Thoracic aorta (tissue), 2 donors: ENCODE results near the gene HEATR3. TPM values are rescaled to one million over a fixed set of nuclear protein-coding genes. Genes with fewer than 3 reads are reported as not detected.
"Not testable (repeated sequence)": the region's sequence is repeated elsewhere in the genome, so short reads cannot be mapped to it uniquely, and the experiment has no call there.

Source experiments
- ATAC-seq: fragments of 150-250 bp; one replicate; pipeline ENCODE4 v1.8.0; 2017; ENCODE audit warnings: low read depth; ENCODE audit not compliant: insufficient number of reproducible peaks, low FRiP score
- DNase-seq: peaks from one replicate; pipeline ENCODE4 v3.0.0-alpha.2; 2020; ENCODE audit warnings: low spot score
- H3K27ac ChIP-seq, 2 donors: fragments of 200-600 bp; sonication (generic); 1 replicate in 1 of 2; 2 replicates in 1 of 2; pipeline ENCODE4 v1.5.1; 2016; ENCODE audit warnings: mild to moderate bottlenecking in 2 of 2, moderate library complexity in 2 of 2
- H3K27me3 ChIP-seq: fragments of 200-600 bp; sonication (generic); replicated peaks from 2 replicates; pipeline ENCODE4 v1.6.0; 2016; ENCODE audit warnings: mild to moderate bottlenecking; ENCODE audit not compliant: insufficient read depth
- H3K36me3 ChIP-seq: fragments of 200-600 bp; sonication (generic); one replicate; pipeline ENCODE4 v1.5.1; 2016
- H3K4me1 ChIP-seq, 2 donors: fragments of 200-600 bp; sonication (generic); 1 replicate in 1 of 2; 2 replicates in 1 of 2; pipeline versions ENCODE4 v1.5.1 to v1.6.0; 2016; ENCODE audit warnings: low read depth in 2 of 2, mild to moderate bottlenecking in 1 of 2; ENCODE audit not compliant: control insufficient read depth in 1 of 2
- H3K4me3 ChIP-seq: fragments of 200-600 bp; sonication (generic); 2 replicates; pipeline ENCODE4 v1.5.1; 2016; ENCODE audit warnings: mild to moderate bottlenecking
- H3K9me3 ChIP-seq: fragments of 200-600 bp; sonication (generic); 2 replicates; pipeline ENCODE4 v1.5.1; 2016
- CTCF ChIP-seq: fragments of 200-600 bp; sonication (generic); IDR thresholded peaks from one replicate; pipeline ENCODE4 v1.5.1; 2019; ENCODE audit warnings: antibody characterized with exemption
- total RNA-seq, 2 donors: library from RNA; depleted of rRNA; stranded (reverse); fragments of >200 nt; gene quantifications; one replicate each; pipeline versions ENCODE4 v1.1.0 to v1.2.3, GENCODE V29; 2016

HEATR3 gene
- total RNA-seq, 2 donors from 2014 or later: 23.4 to 30.8 TPM

GRCh38 chr16:50126183-50126582, 60.4 kb downstream of the HEATR3 start:
- Histone ChIP-seq H3K9me3 (no peaks in the 10 kb centered on the region), H3K4me1 (no peaks in the 10 kb centered on the region), H3K27ac (no peak overlapping the region), H3K27me3 (no peaks in the 10 kb centered on the region), H3K4me3 (no peak overlapping the region), H3K36me3 (no peaks in the 10 kb centered on the region)
- ATAC-seq (no peak), DNase-seq (no peak)
- no peak for TF ChIP-seq CTCF

GRCh38 chr16:50132571-50132970, 66.8 kb downstream of the HEATR3 start:
- ATAC-seq, H3K9me3 ChIP-seq: not testable (repeated sequence)

GRCh38 chr16:50133214-50133613, 67.4 kb downstream of the HEATR3 start:
- Histone ChIP-seq H3K27me3 (no peaks in the 10 kb centered on the region), H3K9me3 (no peaks in the 10 kb centered on the region), H3K27ac (no peak overlapping the region), H3K4me1 (no peaks in the 10 kb centered on the region), H3K4me3 (no peak overlapping the region), H3K36me3 (no peaks in the 10 kb centered on the region)
- TF ChIP-seq CTCF: no peak
- DNase-seq (no peak), ATAC-seq (no peak)

More at GRCh38 chr16:50132571-50132970, 66.8 kb downstream of the HEATR3 start:
- not testable (repeated sequence) for H3K4me3 ChIP-seq, H3K27ac ChIP-seq, DNase-seq, H3K36me3 ChIP-seq, H3K27me3 ChIP-seq, H3K4me1 ChIP-seq

- H3K9me3 ChIP-seq: no peaks in the 10 kb centered on the region
- TF ChIP-seq CTCF: no peak
- DNase-seq (no peak), ATAC-seq (no peak)
- no peak overlapping the region for H3K4me3 ChIP-seq
- no peaks in the 10 kb centered on the region for H3K36me3 ChIP-seq
- H3K27ac ChIP-seq: no peak overlapping the region
- H3K4me1 ChIP-seq: no peaks in the 10 kb centered on the region
- H3K27me3 ChIP-seq: no peaks in the 10 kb centered on the region
Measured at GRCh38 chr16:50136399-50136798, 70.6 kb downstream of the HEATR3 start.

- Histone ChIP-seq H3K27ac (no peak overlapping the region), H3K4me3 (no peak overlapping the region), H3K36me3 (no peaks in the 10 kb centered on the region), H3K27me3 (no peaks in the 10 kb centered on the region), H3K9me3 (no peaks in the 10 kb centered on the region), H3K4me1 (no peaks in the 10 kb centered on the region)
- ATAC-seq (no peak), DNase-seq (no peak)
- TF ChIP-seq CTCF: no peak
Measured at GRCh38 chr16:50137268-50137667, 71.5 kb downstream of the HEATR3 start.

GRCh38 chr16:50139580-50139979, 73.8 kb downstream of the HEATR3 start:
- H3K27ac ChIP-seq: no peak overlapping the region
- DNase-seq (no peak), ATAC-seq (no peak)
- no peaks in the 10 kb centered on the region for H3K9me3 ChIP-seq
- no peak for TF ChIP-seq CTCF
- no peaks in the 10 kb centered on the region for H3K4me1 ChIP-seq
- H3K27me3 ChIP-seq: no peaks in the 10 kb centered on the region
- H3K36me3 ChIP-seq: no peaks in the 10 kb centered on the region
- H3K4me3 ChIP-seq: no peak overlapping the region
